ENCODE data around the gene PREP.

Gene PREP

GRCh38 chr6:105304825-105305224 lies 98.1 kb downstream of the PREP start:
- no peak for DNase-seq

- DNase-seq, result no peak
These were observed 98.5 kb downstream of the PREP start for GRCh38 chr6:105304366-105304765.

- no peak for DNase-seq
These were observed 100.2 kb downstream of the PREP start for GRCh38 chr6:105302617-105303128.

- no peak for DNase-seq
These were observed 100.9 kb downstream of the PREP start for GRCh38 chr6:105301756-105302616.

- no peak for DNase-seq
These were observed 101.8 kb downstream of the PREP start for GRCh38 chr6:105301072-105301503.

- no peak for DNase-seq
These were observed 102.8 kb downstream of the PREP start for GRCh38 chr6:105300090-105300489.

GRCh38 chr6:105294129-105294528 lies 108.8 kb downstream of the PREP start:
- no peak for DNase-seq

GRCh38 chr6:105292689-105293339 lies 110.1 kb downstream of the PREP start:
- DNase-seq, result no peak

- no peak for DNase-seq
These were observed 111.4 kb downstream of the PREP start for GRCh38 chr6:105291525-105291924.

- no peak for DNase-seq
These were observed 120.0 kb downstream of the PREP start for GRCh38 chr6:105282631-105283585.

GRCh38 chr6:105280033-105280432 lies 122.8 kb downstream of the PREP start:
- no peak for DNase-seq

- DNase-seq, result no peak
These were observed 123.4 kb downstream of the PREP start for GRCh38 chr6:105279463-105279862.

- DNase-seq, result no peak
These were observed 124.1 kb downstream of the PREP start for GRCh38 chr6:105278813-105279212.

- DNase-seq, result no peak
These were observed 124.8 kb downstream of the PREP start for GRCh38 chr6:105278035-105278434.

- no peak for DNase-seq
These were observed 126.5 kb downstream of the PREP start for GRCh38 chr6:105276374-105276773.

- DNase-seq, result no peak
These were observed 127.3 kb downstream of the PREP start for GRCh38 chr6:105275542-105275941.

- DNase-seq, result no peak
These were observed 128.2 kb downstream of the PREP start for GRCh38 chr6:105274678-105275077.

GRCh38 chr6:105273589-105273988 lies 129.3 kb downstream of the PREP start:
- no peak for DNase-seq

- no peak for DNase-seq
These were observed 130.1 kb downstream of the PREP start for GRCh38 chr6:105272786-105273185.

- no peak for DNase-seq
These were observed 132.4 kb downstream of the PREP start for GRCh38 chr6:105270511-105270910.

- DNase-seq, result no peak
These were observed 133.5 kb downstream of the PREP start for GRCh38 chr6:105269390-105269789.

- peak; percentile 29 for DNase-seq
These were observed 138.9 kb downstream of the PREP start for GRCh38 chr6:105263685-105264610.

All from activated CD4-positive, alpha-beta T cell treated with anti-CD3 and anti-CD28 coated beads, Interleukin-2, Interleukin-6, amounts not matched to agents 100 ng/mL and 50 ng/mL, durations not matched to agents 16 hours and 8 hours (primary cell).